ENCODE results near the gene RPS6KA3.

DNA sequence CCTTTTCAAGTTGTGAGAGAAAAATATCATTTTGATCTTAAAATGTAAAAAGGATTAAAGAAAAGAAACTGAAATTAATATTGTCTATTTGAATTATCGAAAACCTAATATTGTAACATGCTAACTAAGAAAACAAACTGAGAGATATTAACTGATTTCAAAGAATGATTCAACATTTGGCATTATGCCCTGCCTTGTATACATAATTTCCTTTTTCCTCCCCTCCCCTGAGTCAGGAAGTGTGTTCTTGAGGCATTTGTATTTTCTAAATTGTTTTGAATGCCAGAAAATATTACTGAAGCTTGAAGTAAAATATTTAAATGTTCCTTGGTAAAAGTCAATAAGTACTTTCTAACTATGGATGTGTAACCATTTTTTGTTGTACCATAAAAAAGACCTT, 49.4 kb downstream of the RPS6KA3 start:
- TF ChIP-seq, protein P1, sequence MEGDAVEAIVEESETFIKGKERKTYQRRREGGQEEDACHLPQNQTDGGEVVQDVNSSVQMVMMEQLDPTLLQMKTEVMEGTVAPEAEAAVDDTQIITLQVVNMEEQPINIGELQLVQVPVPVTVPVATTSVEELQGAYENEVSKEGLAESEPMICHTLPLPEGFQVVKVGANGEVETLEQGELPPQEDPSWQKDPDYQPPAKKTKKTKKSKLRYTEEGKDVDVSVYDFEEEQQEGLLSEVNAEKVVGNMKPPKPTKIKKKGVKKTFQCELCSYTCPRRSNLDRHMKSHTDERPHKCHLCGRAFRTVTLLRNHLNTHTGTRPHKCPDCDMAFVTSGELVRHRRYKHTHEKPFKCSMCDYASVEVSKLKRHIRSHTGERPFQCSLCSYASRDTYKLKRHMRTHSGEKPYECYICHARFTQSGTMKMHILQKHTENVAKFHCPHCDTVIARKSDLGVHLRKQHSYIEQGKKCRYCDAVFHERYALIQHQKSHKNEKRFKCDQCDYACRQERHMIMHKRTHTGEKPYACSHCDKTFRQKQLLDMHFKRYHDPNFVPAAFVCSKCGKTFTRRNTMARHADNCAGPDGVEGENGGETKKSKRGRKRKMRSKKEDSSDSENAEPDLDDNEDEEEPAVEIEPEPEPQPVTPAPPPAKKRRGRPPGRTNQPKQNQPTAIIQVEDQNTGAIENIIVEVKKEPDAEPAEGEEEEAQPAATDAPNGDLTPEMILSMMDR (IDR thresholded peaks at IDR 0.05) = no peak
- no peak for TF ChIP-seq POLR2AphosphoS5 (IDR thresholded peaks at IDR 0.05)
- TF ChIP-seq POLR2A (IDR thresholded peaks at IDR 0.05) = no peak
- no peak for TF ChIP-seq EP300 (IDR thresholded peaks at IDR 0.05)
